Upper lobe of left lung (tissue), 4 donors: Measurements from ENCODE around the gene AJAP1.

Experiments
- CTCF ChIP-seq, 6 experiments: fragments of 450-650 bp in 4 of 6; fragments of 200-600 bp in 2 of 6; sonication (generic) in 2 of 6; IDR thresholded peaks; one replicate each; pipeline ENCODE4 v1.5.1; 2016 to 2019; ENCODE audit warnings: antibody characterized with exemption in 6 of 6
- EP300 ChIP-seq, 4 donors: sonication (generic); formaldehyde crosslinking; IDR thresholded peaks; one replicate each; pipeline ENCODE4 v1.5.1; 2017; ENCODE audit warnings: antibody characterized with exemption in 4 of 4, control low read depth in 2 of 4
- POLR2A ChIP-seq, 4 donors: fragments of 450-650 bp; IDR thresholded peaks; one replicate each; pipeline ENCODE4 v1.5.1; 2016 to 2017; ENCODE audit warnings: antibody characterized with exemption in 4 of 4, mild to moderate bottlenecking in 2 of 4
- POLR2AphosphoS5 ChIP-seq, 2 donors: sonication (generic); formaldehyde crosslinking; IDR thresholded peaks; one replicate each; pipeline ENCODE4 v1.5.1; 2017; ENCODE audit warnings: antibody characterized with exemption in 2 of 2

GRCh38 chr1:4617506-4617905 is 36.9 kb upstream of the AJAP1 start:
- no peak for TF ChIP-seq CTCF (IDR thresholded peaks at IDR 0.05)
- TF ChIP-seq POLR2AphosphoS5 (IDR thresholded peaks at IDR 0.05): no peak
- no peak for TF ChIP-seq POLR2A (IDR thresholded peaks at IDR 0.05)
- no peak for TF ChIP-seq EP300 (IDR thresholded peaks at IDR 0.05)
